CD14-positive monocyte (primary cell): ENCODE data around the gene TMPRSS12. TPM values are rescaled to one million over a fixed set of nuclear protein-coding genes. Genes with fewer than 3 reads are reported as not detected.

Experiments used
- DNase-seq, 3 donors: peaks; one replicate each; pipeline ENCODE4 v3.0.0-alpha.2; 2011 to 2022
- H2AFZ ChIP-seq: 2 replicates; pipeline ENCODE4 v1.6.0; 2012; ENCODE audit warnings: mild to moderate bottlenecking, low read depth, low read length, inconsistent platforms; ENCODE audit not compliant: insufficient read depth, poor library complexity, severe bottlenecking
- H3K27ac ChIP-seq, 2 donors: 1 replicate in 1 of 2; 2 replicates in 1 of 2; pipeline ENCODE4 v1.5.1; 2012 to 2013; ENCODE audit warnings: low read length in 2 of 2, control low read depth in 1 of 2, inconsistent platforms in 1 of 2, low read depth in 1 of 2, mild to moderate bottlenecking in 1 of 2
- H3K27me3 ChIP-seq, 2 donors: one replicate each; pipeline versions ENCODE4 v1.6.0 to v1.6.1; 2011 to 2013; ENCODE audit warnings: low read length in 2 of 2; ENCODE audit not compliant: control insufficient read depth in 2 of 2, insufficient read depth in 2 of 2
- H3K36me3 ChIP-seq, 2 donors: replicated peaks in 1 of 2; 1 replicate in 1 of 2; 2 replicates in 1 of 2; pipeline versions ENCODE4 v1.5.1 to v1.6.1; 2012 to 2013; ENCODE audit warnings: low read length in 2 of 2, control low read depth in 1 of 2, inconsistent platforms in 1 of 2, mild to moderate bottlenecking in 1 of 2; ENCODE audit not compliant: insufficient read depth in 2 of 2, control insufficient read depth in 1 of 2
- H3K4me1 ChIP-seq, 2 donors: 1 replicate in 1 of 2; 2 replicates in 1 of 2; pipeline versions ENCODE4 v1.5.1 to v1.6.1; 2012 to 2013; ENCODE audit warnings: low read length in 2 of 2, control low read depth in 1 of 2, inconsistent platforms in 1 of 2, mild to moderate bottlenecking in 1 of 2, moderate library complexity in 1 of 2; ENCODE audit not compliant: insufficient read depth in 2 of 2, control insufficient read depth in 1 of 2
- H3K4me2 ChIP-seq: replicated peaks from 2 replicates; pipeline ENCODE3; 2012; ENCODE audit warnings: low read length, moderate library complexity, mild to moderate bottlenecking; ENCODE audit not compliant: poor library complexity, severe bottlenecking; ENCODE audit errors: extremely low read depth
- H3K4me3 ChIP-seq, 3 experiments: fragments of 200-600 bp in 1 of 3; sonication (generic) in 1 of 3; replicated peaks in 1 of 3; 1 replicate in 2 of 3; 2 replicates in 1 of 3; pipeline ENCODE4 v1.5.1; 2011 to 2013; ENCODE audit warnings: low read length in 3 of 3, mild to moderate bottlenecking in 3 of 3, control low read depth in 2 of 3, low read depth in 2 of 3, inconsistent platforms in 1 of 3, moderate library complexity in 1 of 3
- H3K79me2 ChIP-seq: 2 replicates; pipeline ENCODE4 v1.6.0; 2012; ENCODE audit warnings: mild to moderate bottlenecking, control low read depth, inconsistent platforms, low read length, moderate library complexity; ENCODE audit not compliant: insufficient read depth
- H3K9ac ChIP-seq: 2 replicates; pipeline ENCODE4 v1.6.0; 2017; ENCODE audit warnings: low read length, mild to moderate bottlenecking; ENCODE audit not compliant: insufficient read depth, poor library complexity, severe bottlenecking
- H3K9me3 ChIP-seq, 2 donors: replicated peaks in 1 of 2; 1 replicate in 1 of 2; 2 replicates in 1 of 2; pipeline versions ENCODE4 v1.5.1 to v1.6.1; 2012 to 2013; ENCODE audit warnings: low read length in 2 of 2, control low read depth in 1 of 2; ENCODE audit not compliant: control insufficient read depth in 1 of 2, insufficient read depth in 1 of 2
- H4K20me1 ChIP-seq: 2 replicates; pipeline ENCODE4 v1.6.0; 2012; ENCODE audit warnings: mild to moderate bottlenecking, low read length, control low read depth, moderate library complexity; ENCODE audit not compliant: insufficient read depth
- H3K27ac Mint-ChIP-seq, 7 donors: one replicate each; pipeline ENCODE4 v1.8.0; 2020; ENCODE audit warnings: mild to moderate bottlenecking in 7 of 7, mixed read lengths in 7 of 7, moderate library complexity in 6 of 7, inconsistent platforms in 2 of 7
- H3K27me3 Mint-ChIP-seq, 3 donors: one replicate each; pipeline ENCODE4 v1.8.0; 2021 to 2022; ENCODE audit warnings: low read depth in 3 of 3, mild to moderate bottlenecking in 3 of 3, mixed read lengths in 3 of 3, moderate library complexity in 3 of 3, inconsistent platforms in 1 of 3
- H3K36me3 Mint-ChIP-seq, 2 donors: one replicate each; pipeline ENCODE4 v1.8.0; 2020; ENCODE audit warnings: mixed read lengths in 2 of 2, inconsistent platforms in 1 of 2, mild to moderate bottlenecking in 1 of 2
- H3K4me1 Mint-ChIP-seq: one replicate; pipeline ENCODE4 v1.8.0; 2020; ENCODE audit warnings: mild to moderate bottlenecking, mixed read lengths
- H3K4me3 Mint-ChIP-seq, 2 donors: one replicate each; pipeline ENCODE4 v1.8.0; 2020; ENCODE audit warnings: mild to moderate bottlenecking in 2 of 2, mixed read lengths in 2 of 2, moderate library complexity in 1 of 2
- H3K9me3 Mint-ChIP-seq, 7 donors: one replicate each; pipeline ENCODE4 v1.8.0; 2020 to 2022; ENCODE audit warnings: mixed read lengths in 7 of 7, mild to moderate bottlenecking in 6 of 7, moderate library complexity in 6 of 7, inconsistent platforms in 2 of 7
- WGBS: methylation state at CpG from one replicate; pipeline ENCODE4 v1.1.5; 2013; ENCODE audit warnings: missing lambda C conversion rate; ENCODE audit not compliant: insufficient coverage; 5-methylcytosine and 5-hydroxymethylcytosine counted together
- intact Hi-C, 2 donors: fragments of 100-400 bp; cut with micrococcal nuclease; formaldehyde crosslinking; loops; one replicate each; pipeline versions ENCODE4 v1.15.0 to v1.15.1; 2023
- polyA plus RNA-seq, 3 donors: library from polyadenylated mRNA; depleted of rRNA in 1 of 3; unstranded in 2 of 3; stranded (reverse) in 1 of 3; fragments of 300-500 nt in 2 of 3; fragments of >200 nt in 1 of 3; fragmentation: Illumina TruSeq in 2 of 3; gene quantifications; 1 replicate in 2 of 3; 2 replicates in 1 of 3; pipeline ENCODE4 v1.2.3, GENCODE V29; 2012 to 2021
- TF ChIP-seq, protein P1 (sequence below): fragments of 200-600 bp; IDR thresholded peaks from one replicate; pipeline ENCODE4 v1.8.0; 2022; ENCODE audit warnings: antibody characterized with exemption, mild to moderate bottlenecking

The TMPRSS12 gene
- polyA plus RNA-seq, 3 donors = not detected

- no peaks in the 10 kb centered on the region for H3K36me3 ChIP-seq
- H3K27me3 ChIP-seq = no peaks in the 10 kb centered on the region
- DNase-seq = no peak
- intact Hi-C loops = loop anchor here in 1 of 2 donors (10.0 kb wide), 1 partner anchor 506 kb away; the partner anchor contains the start of gene CELA1
- H3K4me1 ChIP-seq = no peaks in the 10 kb centered on the region
- peaks cover 21 to 41% (median 27%) of the 10 kb centered on the region in 7 donors for H3K9me3 Mint-ChIP-seq
- H3K79me2 ChIP-seq = no peaks in the 10 kb centered on the region
- H3K27ac ChIP-seq = no peak overlapping the region
- H2AFZ ChIP-seq = no peak overlapping the region
- H3K4me3 ChIP-seq = no peak overlapping the region
- H3K4me3 Mint-ChIP-seq = no peak overlapping the region
- H3K9ac ChIP-seq = no peak overlapping the region
- peaks cover 9 to 14% of the 10 kb centered on the region in 2 donors for H3K9me3 ChIP-seq
- TF ChIP-seq, protein P1, sequence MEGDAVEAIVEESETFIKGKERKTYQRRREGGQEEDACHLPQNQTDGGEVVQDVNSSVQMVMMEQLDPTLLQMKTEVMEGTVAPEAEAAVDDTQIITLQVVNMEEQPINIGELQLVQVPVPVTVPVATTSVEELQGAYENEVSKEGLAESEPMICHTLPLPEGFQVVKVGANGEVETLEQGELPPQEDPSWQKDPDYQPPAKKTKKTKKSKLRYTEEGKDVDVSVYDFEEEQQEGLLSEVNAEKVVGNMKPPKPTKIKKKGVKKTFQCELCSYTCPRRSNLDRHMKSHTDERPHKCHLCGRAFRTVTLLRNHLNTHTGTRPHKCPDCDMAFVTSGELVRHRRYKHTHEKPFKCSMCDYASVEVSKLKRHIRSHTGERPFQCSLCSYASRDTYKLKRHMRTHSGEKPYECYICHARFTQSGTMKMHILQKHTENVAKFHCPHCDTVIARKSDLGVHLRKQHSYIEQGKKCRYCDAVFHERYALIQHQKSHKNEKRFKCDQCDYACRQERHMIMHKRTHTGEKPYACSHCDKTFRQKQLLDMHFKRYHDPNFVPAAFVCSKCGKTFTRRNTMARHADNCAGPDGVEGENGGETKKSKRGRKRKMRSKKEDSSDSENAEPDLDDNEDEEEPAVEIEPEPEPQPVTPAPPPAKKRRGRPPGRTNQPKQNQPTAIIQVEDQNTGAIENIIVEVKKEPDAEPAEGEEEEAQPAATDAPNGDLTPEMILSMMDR = no peak
- H3K36me3 Mint-ChIP-seq = no peaks in the 10 kb centered on the region
- H3K27ac Mint-ChIP-seq = no peak overlapping the region
- H3K27me3 Mint-ChIP-seq = peaks cover 2 to 6% (median 3%) of the 10 kb centered on the region in 3 donors
- H4K20me1 ChIP-seq = no peaks in the 10 kb centered on the region
- H3K4me2 ChIP-seq = no peak overlapping the region
- peaks cover 7% of the 10 kb centered on the region for H3K4me1 Mint-ChIP-seq
- WGBS = no CpG with 5 or more reads among the region's 2 CpGs
Observed at GRCh38 chr12:50839042-50839441, 3.7 kb upstream of the TMPRSS12 start.

GRCh38 chr12:50840809-50841487, 1.8 kb upstream of the TMPRSS12 start:
- H3K9ac ChIP-seq = no peak overlapping the region
- no peak overlapping the region for H3K4me3 ChIP-seq
- no peaks in the 10 kb centered on the region for H3K79me2 ChIP-seq
- Mint-ChIP-seq H3K4me3 (no peak overlapping the region), H3K27me3 (peaks cover 2 to 6% (median 5%) of the 10 kb centered on the region in 3 donors), H3K9me3 (peaks cover 7 to 27% (median 15%) of the 10 kb centered on the region in 7 donors), H3K4me1 (peaks cover 7% of the 10 kb centered on the region), H3K27ac (no peak overlapping the region), H3K36me3 (no peaks in the 10 kb centered on the region)
- no peak overlapping the region for H2AFZ ChIP-seq
- no peaks in the 10 kb centered on the region for H3K4me1 ChIP-seq
- no peak overlapping the region for H3K4me2 ChIP-seq
- H3K36me3 ChIP-seq = no peaks in the 10 kb centered on the region
- DNase-seq = no peak
- TF ChIP-seq, protein P1 = no peak
- WGBS = 97% methylated on average over 5 of the region's 7 CpGs
- intact Hi-C loops = no loop called here
- no peaks in the 10 kb centered on the region for H4K20me1 ChIP-seq
- H3K9me3 ChIP-seq = peaks cover 0 to 8% of the 10 kb centered on the region in 2 donors
- no peaks in the 10 kb centered on the region for H3K27me3 ChIP-seq
- no peak overlapping the region for H3K27ac ChIP-seq
